Nephron progenitor cell (in vitro differentiated cells): ENCODE results near the gene BCL2L13.
A peak's percentile ranks its signal among the peaks of the same experiment; 100 is the strongest.

ENCODE experiments used
- DNase-seq: peaks from one replicate; pipeline ENCODE4 v3.0.0; 2021
- H3K27ac Mint-ChIP-seq: 2 replicates; pipeline ENCODE4 v1.8.0; 2021; ENCODE audit warnings: mild to moderate bottlenecking, moderate library complexity, mixed read lengths
- H3K27me3 Mint-ChIP-seq: 2 replicates; pipeline ENCODE4 v1.8.0; 2021; ENCODE audit warnings: mild to moderate bottlenecking, low read depth, mixed read lengths; ENCODE audit not compliant: poor library complexity
- H3K36me3 Mint-ChIP-seq: 2 replicates; pipeline ENCODE4 v1.8.0; 2021; ENCODE audit warnings: low read depth, mixed read lengths
- H3K4me1 Mint-ChIP-seq: 2 replicates; pipeline ENCODE4 v1.8.0; 2021; ENCODE audit warnings: mixed read lengths
- H3K4me3 Mint-ChIP-seq: 2 replicates; pipeline ENCODE4 v1.8.0; 2021; ENCODE audit warnings: mild to moderate bottlenecking, moderate library complexity, mixed read lengths
- H3K9me3 Mint-ChIP-seq: 2 replicates; pipeline ENCODE4 v1.8.0; 2021; ENCODE audit warnings: mild to moderate bottlenecking, moderate library complexity, mixed read lengths
- CTCF ChIP-seq: fragments of 200-600 bp; sonication (generic); IDR thresholded peaks from 2 replicates; pipeline ENCODE4 v1.5.0; 2021; ENCODE audit warnings: antibody characterized with exemption

Gene BCL2L13

GRCh38 chr22:17773606-17774205 is 135.1 kb downstream of the BCL2L13 start:
- peaks cover 65% of the 10 kb centered on the region for H3K4me1 Mint-ChIP-seq
- peak overlapping the region; percentile 39 for H3K27ac Mint-ChIP-seq
- no peaks in the 10 kb centered on the region for H3K36me3 Mint-ChIP-seq
- no peaks in the 10 kb centered on the region for H3K9me3 Mint-ChIP-seq
- TF ChIP-seq CTCF = no peak
- H3K4me3 Mint-ChIP-seq = peak overlapping the region; percentile 81
- H3K27me3 Mint-ChIP-seq = no peaks in the 10 kb centered on the region
- DNase-seq = peak; percentile 63

- H3K4me3 Mint-ChIP-seq = peak within 1 kb of the TSS; percentile 81
- H3K27ac Mint-ChIP-seq = peak within 1 kb of the TSS; percentile 68
- peaks cover 3% of the 10 kb centered on the region for H3K9me3 Mint-ChIP-seq
- H3K4me1 Mint-ChIP-seq = peaks cover 72% of the 10 kb centered on the region
- TF ChIP-seq CTCF = no peak
- no peaks in the 10 kb centered on the region for H3K36me3 Mint-ChIP-seq
- DNase-seq = peak; percentile 76
- no peaks in the 10 kb centered on the region for H3K27me3 Mint-ChIP-seq
Observed at GRCh38 chr22:17774206-17774925, 135.8 kb downstream of the BCL2L13 start, which contains the start of gene BID. BID (minus strand) TSS chr22:17774469; CDS start chr22:17750116, 24,353 bp downstream.

- no peaks in the 10 kb centered on the region for H3K27me3 Mint-ChIP-seq
- H3K4me1 Mint-ChIP-seq = peaks cover 78% of the 10 kb centered on the region
- peak overlapping the region; percentile 68 for H3K27ac Mint-ChIP-seq
- H3K4me3 Mint-ChIP-seq = peak overlapping the region; percentile 66
- DNase-seq = no peak
- H3K9me3 Mint-ChIP-seq = peaks cover 8% of the 10 kb centered on the region
- no peaks in the 10 kb centered on the region for H3K36me3 Mint-ChIP-seq
- no peak for TF ChIP-seq CTCF
Observed at GRCh38 chr22:17774926-17775685, 136.5 kb downstream of the BCL2L13 start.

- H3K27ac Mint-ChIP-seq = peak overlapping the region; percentile 68
- no peak for TF ChIP-seq CTCF
- peak overlapping the region; percentile 66 for H3K4me3 Mint-ChIP-seq
- H3K9me3 Mint-ChIP-seq = peaks cover 8% of the 10 kb centered on the region
- H3K4me1 Mint-ChIP-seq = peaks cover 77% of the 10 kb centered on the region
- DNase-seq = no peak
- H3K27me3 Mint-ChIP-seq = no peaks in the 10 kb centered on the region
- no peaks in the 10 kb centered on the region for H3K36me3 Mint-ChIP-seq
Observed at GRCh38 chr22:17775781-17776465, 137.4 kb downstream of the BCL2L13 start.

GRCh38 chr22:17777005-17777716 is 138.6 kb downstream of the BCL2L13 start:
- Mint-ChIP-seq H3K4me1 (peaks cover 71% of the 10 kb centered on the region), H3K27ac (peak overlapping the region; percentile 95), H3K9me3 (peaks cover 8% of the 10 kb centered on the region), H3K36me3 (no peaks in the 10 kb centered on the region), H3K4me3 (no peak overlapping the region), H3K27me3 (no peaks in the 10 kb centered on the region)
- DNase-seq = no peak
- no peak for TF ChIP-seq CTCF
